Glutamatergic neuron (in vitro differentiated cells): Measurements from ENCODE around the gene ATL2. TPM values are rescaled to one million over a fixed set of nuclear protein-coding genes. Genes with fewer than 3 reads are reported as not detected.

ENCODE experiments used
- DNase-seq: peaks from one replicate; pipeline ENCODE4 v3.0.0; 2022
- H3K27ac Mint-ChIP-seq: one replicate; pipeline ENCODE4 v1.8.0; 2020; ENCODE audit warnings: mild to moderate bottlenecking, mixed read lengths, inconsistent platforms; ENCODE audit not compliant: unreplicated experiment
- H3K27me3 Mint-ChIP-seq: one replicate; pipeline ENCODE4 v1.8.0; 2020; ENCODE audit warnings: mild to moderate bottlenecking, moderate library complexity, mixed read lengths, inconsistent platforms; ENCODE audit not compliant: unreplicated experiment
- H3K36me3 Mint-ChIP-seq: one replicate; pipeline ENCODE4 v1.8.0; 2020; ENCODE audit warnings: mild to moderate bottlenecking, mixed read lengths, inconsistent platforms; ENCODE audit not compliant: unreplicated experiment
- H3K4me1 Mint-ChIP-seq: one replicate; pipeline ENCODE4 v1.8.0; 2020; ENCODE audit warnings: mild to moderate bottlenecking, low read depth, mixed read lengths, inconsistent platforms; ENCODE audit not compliant: unreplicated experiment
- H3K4me3 Mint-ChIP-seq: one replicate; pipeline ENCODE4 v1.8.0; 2020; ENCODE audit warnings: mild to moderate bottlenecking, mixed read lengths, inconsistent platforms; ENCODE audit not compliant: unreplicated experiment
- H3K9me3 Mint-ChIP-seq: one replicate; pipeline ENCODE4 v1.8.0; 2020; ENCODE audit warnings: mild to moderate bottlenecking, moderate library complexity, mixed read lengths, inconsistent platforms; ENCODE audit not compliant: unreplicated experiment
- total RNA-seq: library from RNA; stranded (reverse); fragmentation: NEBNext Ultra II Directional; extraction: Animal tissue kit (Norgen Biotek cat#: 25700); gene quantifications from one replicate; pipeline ENCODE4 v1.2.1, GENCODE V29; 2021; ENCODE audit not compliant: unreplicated experiment
- TF ChIP-seq, protein P1 (sequence below): fragments of 200-600 bp; sonication (generic); IDR thresholded peaks from one replicate; pipeline ENCODE4 v1.5.0; 2021; ENCODE audit not compliant: partially characterized antibody, unreplicated experiment

The ATL2 gene
- total RNA-seq, 1 donor from 2014 or later, result 39.0 TPM

DNA sequence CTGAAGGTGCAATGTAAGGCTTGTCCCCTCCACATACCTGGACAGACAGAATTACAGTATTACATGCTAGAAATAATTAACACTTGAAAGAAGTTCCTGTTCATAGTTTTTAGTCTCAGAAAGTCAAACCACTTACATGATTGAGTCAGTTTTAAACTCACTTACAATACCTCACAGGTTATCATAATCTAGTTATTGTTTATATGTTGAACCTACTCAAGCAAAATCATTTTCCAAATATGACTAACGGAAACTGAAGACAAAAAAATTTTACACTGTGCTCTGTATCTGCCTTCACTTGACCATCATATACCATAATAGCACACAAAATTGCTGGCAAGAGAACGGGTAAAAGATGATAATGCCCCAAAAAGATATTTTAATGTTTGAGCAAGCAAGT is 78.5 kb downstream of the ATL2 start:
- H3K27me3 Mint-ChIP-seq, result no peaks in the 10 kb centered on the region
- no peak overlapping the region for H3K4me3 Mint-ChIP-seq
- H3K9me3 Mint-ChIP-seq, result no peaks in the 10 kb centered on the region
- no peaks in the 10 kb centered on the region for H3K36me3 Mint-ChIP-seq
- no peak for DNase-seq
- peaks cover 6% of the 10 kb centered on the region for H3K4me1 Mint-ChIP-seq
- no peak overlapping the region for H3K27ac Mint-ChIP-seq
- TF ChIP-seq, protein P1, sequence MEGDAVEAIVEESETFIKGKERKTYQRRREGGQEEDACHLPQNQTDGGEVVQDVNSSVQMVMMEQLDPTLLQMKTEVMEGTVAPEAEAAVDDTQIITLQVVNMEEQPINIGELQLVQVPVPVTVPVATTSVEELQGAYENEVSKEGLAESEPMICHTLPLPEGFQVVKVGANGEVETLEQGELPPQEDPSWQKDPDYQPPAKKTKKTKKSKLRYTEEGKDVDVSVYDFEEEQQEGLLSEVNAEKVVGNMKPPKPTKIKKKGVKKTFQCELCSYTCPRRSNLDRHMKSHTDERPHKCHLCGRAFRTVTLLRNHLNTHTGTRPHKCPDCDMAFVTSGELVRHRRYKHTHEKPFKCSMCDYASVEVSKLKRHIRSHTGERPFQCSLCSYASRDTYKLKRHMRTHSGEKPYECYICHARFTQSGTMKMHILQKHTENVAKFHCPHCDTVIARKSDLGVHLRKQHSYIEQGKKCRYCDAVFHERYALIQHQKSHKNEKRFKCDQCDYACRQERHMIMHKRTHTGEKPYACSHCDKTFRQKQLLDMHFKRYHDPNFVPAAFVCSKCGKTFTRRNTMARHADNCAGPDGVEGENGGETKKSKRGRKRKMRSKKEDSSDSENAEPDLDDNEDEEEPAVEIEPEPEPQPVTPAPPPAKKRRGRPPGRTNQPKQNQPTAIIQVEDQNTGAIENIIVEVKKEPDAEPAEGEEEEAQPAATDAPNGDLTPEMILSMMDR, result no peak

DNA sequence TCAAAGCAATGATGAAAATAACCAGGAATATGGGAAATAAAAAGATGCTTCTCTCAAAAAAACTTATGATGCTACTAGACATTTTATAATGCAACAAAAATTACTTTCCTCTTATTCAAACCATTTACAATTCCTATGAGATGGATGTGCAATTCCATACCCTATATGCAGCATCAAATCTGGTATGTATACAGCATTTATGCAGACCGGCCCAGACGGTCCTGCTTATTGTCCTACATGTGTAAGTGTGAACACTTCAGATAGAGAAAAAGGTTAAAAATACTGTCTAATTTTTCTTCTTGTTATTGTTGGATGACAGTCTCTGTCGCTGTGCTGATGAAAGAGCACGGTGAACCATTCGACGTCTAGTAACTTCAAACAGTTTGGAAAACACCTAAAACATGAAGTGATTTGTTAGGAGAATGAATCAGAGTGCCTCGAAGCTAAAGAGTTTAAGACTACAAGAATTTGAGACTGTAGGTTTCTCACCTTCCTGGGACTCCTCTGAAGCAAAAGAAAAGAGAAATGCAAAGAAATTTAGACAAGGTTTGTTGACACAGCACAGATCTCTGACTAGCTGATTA is 80.8 kb downstream of the ATL2 start:
- no peak overlapping the region for H3K27ac Mint-ChIP-seq

DNA sequence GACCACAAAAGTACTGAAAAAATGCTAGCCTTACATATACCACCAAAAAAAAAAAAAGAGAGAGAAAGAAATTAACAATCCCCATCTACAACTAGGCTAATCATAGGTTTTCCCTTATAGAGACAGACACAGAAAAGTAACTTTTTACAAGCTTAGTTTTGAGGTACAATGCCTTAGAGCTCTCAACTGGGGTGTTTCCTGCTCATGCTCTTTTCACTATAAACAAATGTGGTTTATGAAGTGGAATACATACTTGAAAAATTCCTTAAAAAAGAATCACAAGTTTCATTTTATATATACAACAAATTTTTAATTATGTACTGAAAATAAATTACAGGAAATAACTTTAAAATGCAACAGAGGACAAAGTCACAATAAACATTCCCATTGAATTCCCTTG is 82.5 kb downstream of the ATL2 start:
- H3K27ac Mint-ChIP-seq, result no peak overlapping the region
- H3K36me3 Mint-ChIP-seq, result no peaks in the 10 kb centered on the region
- H3K4me1 Mint-ChIP-seq, result peaks cover 6% of the 10 kb centered on the region
- no peak overlapping the region for H3K4me3 Mint-ChIP-seq
- DNase-seq, result no peak
- H3K9me3 Mint-ChIP-seq, result no peaks in the 10 kb centered on the region
- no peaks in the 10 kb centered on the region for H3K27me3 Mint-ChIP-seq
- TF ChIP-seq, protein P1, result no peak

More for the DNA sequence above, 80.8 kb downstream of the ATL2 start:
- H3K9me3 Mint-ChIP-seq, result no peaks in the 10 kb centered on the region
- TF ChIP-seq, protein P1, result no peak
- no peaks in the 10 kb centered on the region for H3K27me3 Mint-ChIP-seq
- no peak overlapping the region for H3K4me3 Mint-ChIP-seq
- H3K36me3 Mint-ChIP-seq, result no peaks in the 10 kb centered on the region
- DNase-seq, result no peak
- H3K4me1 Mint-ChIP-seq, result peaks cover 6% of the 10 kb centered on the region

DNA sequence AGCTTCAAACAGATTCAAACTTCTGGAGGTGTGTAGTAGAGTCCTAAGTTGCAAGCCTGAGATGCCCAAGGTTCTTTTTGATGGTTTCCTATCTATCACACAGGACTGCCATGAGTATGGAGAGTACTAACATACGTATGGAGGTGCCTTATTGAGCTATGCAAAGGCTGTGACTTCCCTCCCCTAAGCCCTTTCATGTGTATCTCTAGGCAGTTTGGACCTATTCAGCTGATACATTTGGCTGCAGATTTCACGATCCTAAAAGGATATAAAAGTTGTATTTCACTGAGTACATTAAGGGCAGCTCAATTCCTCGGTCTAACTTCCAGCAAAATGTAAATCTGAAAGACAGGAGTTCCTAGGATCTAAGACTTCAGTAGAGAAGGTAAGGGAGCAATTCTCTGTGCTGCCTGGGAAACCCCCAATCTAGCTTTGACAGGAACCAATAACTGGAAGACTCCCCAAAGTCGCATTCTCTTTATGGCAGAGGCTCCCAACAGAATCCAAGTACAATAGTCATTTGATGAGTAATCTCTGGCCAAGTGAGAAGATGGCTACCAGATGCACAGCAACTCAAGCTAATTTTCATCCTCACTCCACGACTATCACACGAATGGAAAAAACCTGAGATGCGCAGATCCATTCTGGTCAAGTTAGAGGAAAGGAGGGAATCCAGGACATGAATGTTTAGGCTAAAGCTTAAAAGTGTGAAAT is 83.8 kb downstream of the ATL2 start:
- peaks cover 5% of the 10 kb centered on the region for H3K4me1 Mint-ChIP-seq
- no peak overlapping the region for H3K27ac Mint-ChIP-seq

DNA sequence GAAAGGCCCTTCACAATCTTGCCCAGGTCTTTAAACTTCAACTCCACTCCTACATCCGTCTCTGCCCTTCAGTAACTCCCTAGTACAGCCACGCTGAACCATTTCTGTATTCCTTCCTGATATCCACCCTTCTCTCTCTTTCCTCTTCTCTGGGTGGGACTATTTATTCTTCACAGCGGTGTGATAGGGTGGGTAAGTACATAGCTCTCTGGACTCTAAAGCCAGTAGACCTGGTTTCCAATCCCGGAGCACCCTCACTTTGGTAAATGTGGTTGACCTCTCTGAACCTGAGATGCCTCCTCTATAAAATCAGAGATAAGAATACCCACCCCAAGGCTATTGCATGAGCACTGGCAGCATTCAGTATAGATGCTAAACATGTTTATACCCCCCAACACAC is 86.7 kb downstream of the ATL2 start:
- no peaks in the 10 kb centered on the region for H3K36me3 Mint-ChIP-seq

More for the DNA sequence above, 83.8 kb downstream of the ATL2 start:
- H3K9me3 Mint-ChIP-seq, result no peaks in the 10 kb centered on the region
- no peak for DNase-seq
- no peak overlapping the region for H3K4me3 Mint-ChIP-seq
- TF ChIP-seq, protein P1, result no peak
- no peaks in the 10 kb centered on the region for H3K27me3 Mint-ChIP-seq
- no peaks in the 10 kb centered on the region for H3K36me3 Mint-ChIP-seq

More for the DNA sequence above, 86.7 kb downstream of the ATL2 start:
- no peaks in the 10 kb centered on the region for H3K4me1 Mint-ChIP-seq
- no peaks in the 10 kb centered on the region for H3K27me3 Mint-ChIP-seq
- no peak overlapping the region for H3K27ac Mint-ChIP-seq
- H3K4me3 Mint-ChIP-seq, result no peak overlapping the region
- no peak for DNase-seq
- TF ChIP-seq, protein P1, result no peak
- H3K9me3 Mint-ChIP-seq, result no peaks in the 10 kb centered on the region
